ENCODE measurements around the gene WEE1.

GRCh38 chr11:9562716-9563115 is 10.8 kb upstream of the WEE1 start:
- TF ChIP-seq CTCF (conservative IDR thresholded peaks at IDR 0.05 in 1 of 2, IDR thresholded peaks at IDR 0.05 in 1 of 2; ENCODE audit: extremely low read depth in 1 of 2, insufficient read depth in 1 of 2, low read depth in 1 of 2, low read length in 2 of 2) (no peak), EZH2 (IDR thresholded peaks at IDR 0.05; ENCODE audit: borderline replicate concordance, low read length) (no peak)
